H9 (cell line): ENCODE data around the gene STK26. TPM values are rescaled to one million over a fixed set of nuclear protein-coding genes. Genes with fewer than 3 reads are reported as not detected.
"Not testable (repeated sequence)": the region's sequence is repeated elsewhere in the genome, so short reads cannot be mapped to it uniquely, and the experiment has no call there.

Source experiments
- DNase-seq: peaks from one replicate; pipeline ENCODE4 v3.0.0-alpha.2; 2017
- H2AFZ ChIP-seq: one replicate; pipeline ENCODE4 v1.6.1; 2013; ENCODE audit warnings: mild to moderate bottlenecking, low read length, control low read depth, moderate library complexity
- H2AK5ac ChIP-seq: 2 replicates; pipeline ENCODE4 v1.6.1; 2013; ENCODE audit warnings: low read length, control low read depth, mixed read lengths; ENCODE audit not compliant: insufficient read length
- H2BK120ac ChIP-seq: one replicate; pipeline ENCODE4 v1.6.1; 2013; ENCODE audit warnings: low read depth, mild to moderate bottlenecking, low read length, control low read depth, inconsistent platforms; ENCODE audit not compliant: poor library complexity, severe bottlenecking
- H2BK12ac ChIP-seq: 2 replicates; pipeline ENCODE4 v1.6.1; 2013; ENCODE audit warnings: low read length, control low read depth, mixed read lengths, low read depth; ENCODE audit not compliant: insufficient read length
- H2BK15ac ChIP-seq: 2 replicates; pipeline ENCODE4 v1.6.1; 2013; ENCODE audit warnings: low read depth, low read length, control low read depth
- H2BK20ac ChIP-seq: one replicate; pipeline ENCODE4 v1.6.1; 2013; ENCODE audit warnings: low read depth, mild to moderate bottlenecking, low read length, control low read depth, inconsistent platforms; ENCODE audit not compliant: poor library complexity, severe bottlenecking
- H2BK5ac ChIP-seq: 2 replicates; pipeline ENCODE4 v1.6.1; 2013; ENCODE audit warnings: low read length, control low read depth, mixed read lengths; ENCODE audit not compliant: insufficient read length
- H3K14ac ChIP-seq: 2 replicates; pipeline ENCODE4 v1.6.1; 2013; ENCODE audit warnings: low read length, control low read depth; ENCODE audit not compliant: insufficient read depth
- H3K18ac ChIP-seq: 2 replicates; pipeline ENCODE4 v1.6.1; 2013; ENCODE audit warnings: low read depth, mild to moderate bottlenecking, mixed read lengths, low read length, control low read depth; ENCODE audit not compliant: insufficient read length
- H3K23ac ChIP-seq: 2 replicates; pipeline ENCODE4 v1.6.1; 2013; ENCODE audit warnings: low read length, control low read depth, mixed read lengths, low read depth; ENCODE audit not compliant: insufficient read length
- H3K23me2 ChIP-seq: 2 replicates; pipeline ENCODE4 v1.6.1; 2013; ENCODE audit warnings: low read depth, mild to moderate bottlenecking, mixed read lengths, low read length, control low read depth; ENCODE audit not compliant: insufficient read length, poor library complexity, severe bottlenecking
- H3K27ac ChIP-seq: 2 replicates; pipeline ENCODE4 v1.5.1; 2013; ENCODE audit warnings: low read length, control low read depth, mixed read lengths, low read depth; ENCODE audit not compliant: insufficient read length
- H3K27me3 ChIP-seq: 2 replicates; pipeline ENCODE4 v1.6.1; 2013; ENCODE audit warnings: low read length, control low read depth, inconsistent platforms; ENCODE audit not compliant: insufficient read depth
- H3K4ac ChIP-seq: 2 replicates; pipeline ENCODE4 v1.6.1; 2013; ENCODE audit warnings: low read depth, mild to moderate bottlenecking, control low read depth, inconsistent platforms, low read length, moderate library complexity
- H3K4me1 ChIP-seq: 2 replicates; pipeline ENCODE4 v1.6.1; 2013; ENCODE audit warnings: low read length, control low read depth, inconsistent platforms; ENCODE audit not compliant: insufficient read depth
- H3K4me2 ChIP-seq: 2 replicates; pipeline ENCODE4 v1.6.1; 2013; ENCODE audit warnings: low read length, control low read depth, mixed read lengths; ENCODE audit not compliant: insufficient read length, insufficient read depth
- H3K56ac ChIP-seq: 2 replicates; pipeline ENCODE4 v1.6.1; 2013; ENCODE audit warnings: low read depth, mild to moderate bottlenecking, mixed read lengths, low read length, control low read depth; ENCODE audit not compliant: insufficient read length
- H3K79me1 ChIP-seq: 2 replicates; pipeline ENCODE4 v1.6.1; 2013; ENCODE audit warnings: low read depth, mild to moderate bottlenecking, moderate library complexity, low read length, control low read depth, inconsistent platforms; ENCODE audit not compliant: insufficient read depth, poor library complexity, severe bottlenecking
- H3K79me2 ChIP-seq: 2 replicates; pipeline ENCODE4 v1.6.1; 2013; ENCODE audit warnings: low read length, control low read depth, inconsistent platforms; ENCODE audit not compliant: insufficient read depth
- H3K9ac ChIP-seq: 2 replicates; pipeline ENCODE4 v1.6.1; 2013; ENCODE audit warnings: low read length, control low read depth, mixed read lengths; ENCODE audit not compliant: insufficient read length; ENCODE audit errors: extremely low read depth
- H3K9me3 ChIP-seq: one replicate; pipeline ENCODE4 v1.6.1; 2013; ENCODE audit warnings: low read depth, low read length, inconsistent platforms; ENCODE audit not compliant: control insufficient read depth
- H3T11ph ChIP-seq: one replicate; pipeline ENCODE4 v1.6.1; 2013; ENCODE audit warnings: mild to moderate bottlenecking, low read length, control low read depth, inconsistent platforms
- H4K20me1 ChIP-seq: one replicate; pipeline ENCODE4 v1.6.1; 2013; ENCODE audit not compliant: control insufficient read depth, insufficient read length, insufficient read depth
- H4K5ac ChIP-seq: 2 replicates; pipeline ENCODE4 v1.6.1; 2013; ENCODE audit warnings: low read depth, mild to moderate bottlenecking, mixed read lengths, low read length, control low read depth; ENCODE audit not compliant: insufficient read length
- H4K8ac ChIP-seq: replicated peaks from 2 replicates; pipeline ENCODE4 v1.6.1; 2013; ENCODE audit warnings: low read length, control low read depth, mixed read lengths, low read depth; ENCODE audit not compliant: insufficient read length
- H4K91ac ChIP-seq: 2 replicates; pipeline ENCODE4 v1.6.1; 2013; ENCODE audit warnings: low read depth, mild to moderate bottlenecking, moderate library complexity, mixed read lengths, low read length, control low read depth; ENCODE audit not compliant: insufficient read length
- H3K27ac Mint-ChIP-seq, 3 experiments: 2 replicates in 2 of 3; 3 replicates in 1 of 3; pipeline ENCODE4 v1.8.0; 2020 to 2021; ENCODE audit warnings: mixed read lengths in 3 of 3, mild to moderate bottlenecking in 1 of 3, moderate library complexity in 1 of 3
- H3K27me3 Mint-ChIP-seq: 2 replicates; pipeline ENCODE4 v1.8.0; 2021; ENCODE audit warnings: low read depth, mild to moderate bottlenecking, moderate library complexity, mixed read lengths
- H3K36me3 Mint-ChIP-seq, 3 experiments: 2 replicates in 2 of 3; 3 replicates in 1 of 3; pipeline ENCODE4 v1.8.0; 2020 to 2021; ENCODE audit warnings: low read depth in 3 of 3, mixed read lengths in 3 of 3; ENCODE audit not compliant: insufficient read depth in 1 of 3
- H3K4me1 Mint-ChIP-seq, 2 experiments: 2 replicates each; pipeline ENCODE4 v1.8.0; 2020; ENCODE audit warnings: mixed read lengths in 2 of 2
- H3K4me3 Mint-ChIP-seq, 2 experiments: 2 replicates in 1 of 2; 3 replicates in 1 of 2; pipeline ENCODE4 v1.8.0; 2020 to 2021; ENCODE audit warnings: mild to moderate bottlenecking in 2 of 2, mixed read lengths in 2 of 2, moderate library complexity in 1 of 2
- H3K9me3 Mint-ChIP-seq, 2 experiments: 2 replicates in 1 of 2; 3 replicates in 1 of 2; pipeline ENCODE4 v1.8.0; 2020; ENCODE audit warnings: mild to moderate bottlenecking in 2 of 2, mixed read lengths in 2 of 2, moderate library complexity in 1 of 2
- CTCF ChIP-seq: fragments of 200-600 bp; sonication (generic); conservative IDR thresholded peaks from 3 replicates; pipeline ENCODE4 v1.8.0; 2021; ENCODE audit warnings: antibody characterized with exemption, mild to moderate bottlenecking
- whole genome bisulfite sequencing: extraction: QIAGEN DNeasy Blood & Tissue Kit; methylation state at CpG from one replicate; pipeline ENCODE4 v1.1.7; 2013; ENCODE audit warnings: missing lambda C conversion rate, low lambda C conversion rate, mixed read lengths; ENCODE audit not compliant: insufficient read length; ENCODE audit errors: extremely low coverage; 5-methylcytosine and 5-hydroxymethylcytosine counted together
- total RNA-seq: library from RNA; stranded (reverse); gene quantifications from 2 replicates; pipeline ENCODE4 v1.2.1, GENCODE V29; 2021

Gene STK26
- total RNA-seq, 1 experiment from 2014 or later: 99.2 TPM

DNA sequence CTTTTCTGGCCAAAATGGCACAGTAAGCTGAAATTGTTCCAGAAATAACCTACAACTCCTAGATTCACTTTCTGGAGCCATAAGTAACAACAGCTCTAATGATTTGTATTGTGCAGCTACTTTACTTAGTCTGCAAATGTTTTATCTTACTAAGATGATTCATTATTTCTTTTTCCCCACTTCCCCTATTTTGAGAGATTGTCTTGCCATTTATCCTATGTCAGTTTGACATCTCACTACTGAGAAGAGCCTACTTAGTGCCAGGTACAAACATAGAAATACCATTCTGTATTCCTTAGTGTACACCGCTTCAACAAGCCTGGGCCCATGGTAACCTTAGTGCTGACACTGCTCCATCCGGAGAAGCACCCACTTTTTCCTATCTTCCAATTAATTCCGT lies 13.8 kb upstream of the STK26 start:
- Histone ChIP-seq H3K4me2 (no peak overlapping the region), H3K9ac (no peak overlapping the region), H2BK120ac (no peak overlapping the region), H3K27me3 (no peaks in the 10 kb centered on the region), H3K4me1 (no peaks in the 10 kb centered on the region), H3K23ac (no peak overlapping the region), H3K14ac (no peak overlapping the region), H3K23me2 (no peaks in the 10 kb centered on the region), H2BK15ac (no peak overlapping the region), H4K20me1 (no peaks in the 10 kb centered on the region), H3K79me1 (no peaks in the 10 kb centered on the region), H4K91ac (no peak overlapping the region), H3K18ac (no peak overlapping the region), H2AK5ac (no peak overlapping the region), H3T11ph (no peak overlapping the region), H4K5ac (no peak overlapping the region), H3K9me3 (no peaks in the 10 kb centered on the region), H3K79me2 (no peaks in the 10 kb centered on the region), H2BK12ac (no peak overlapping the region), H2BK20ac (no peak overlapping the region), H4K8ac (no peak overlapping the region), H3K56ac (no peak overlapping the region), H2AFZ (no peak overlapping the region), H2BK5ac (no peak overlapping the region), H3K27ac (no peak overlapping the region), H3K4ac (no peak overlapping the region)
- no peak overlapping the region for H3K27ac Mint-ChIP-seq
- H3K4me1 Mint-ChIP-seq: peaks cover 6 to 9% of the 10 kb centered on the region in 2 experiments
- no peak for TF ChIP-seq CTCF
- no peaks in the 10 kb centered on the region for H3K36me3 Mint-ChIP-seq
- no peaks in the 10 kb centered on the region for H3K9me3 Mint-ChIP-seq
- H3K4me3 Mint-ChIP-seq: no peak overlapping the region
- no peak for DNase-seq
- H3K27me3 Mint-ChIP-seq: peaks cover 7% of the 10 kb centered on the region
- WGBS: no CpG with 5 or more reads among the region's 3 CpGs

GRCh38 chrX:132010213-132010612 lies 12.9 kb upstream of the STK26 start:
- H3K27ac ChIP-seq, H3K79me1 ChIP-seq, H4K91ac ChIP-seq, H4K5ac ChIP-seq, H3K56ac ChIP-seq, H2BK15ac ChIP-seq, H3K9me3 ChIP-seq, H3K79me2 ChIP-seq, H2BK120ac ChIP-seq, H3K36me3 Mint-ChIP-seq, H3K27ac Mint-ChIP-seq, H2AK5ac ChIP-seq, DNase-seq, H3K4me1 ChIP-seq, H3K23ac ChIP-seq, H3K27me3 Mint-ChIP-seq, H2BK5ac ChIP-seq, H4K8ac ChIP-seq, H3K9ac ChIP-seq, H3K4me3 Mint-ChIP-seq, H3K9me3 Mint-ChIP-seq, H3K18ac ChIP-seq, H2BK12ac ChIP-seq, H2BK20ac ChIP-seq, H3K4me1 Mint-ChIP-seq, H2AFZ ChIP-seq, H3K23me2 ChIP-seq, H3K14ac ChIP-seq, H3K4me2 ChIP-seq, H4K20me1 ChIP-seq, H3K4ac ChIP-seq, H3T11ph ChIP-seq, H3K27me3 ChIP-seq: not testable (repeated sequence)
- no CpG with 5 or more reads among the region's 2 CpGs for WGBS
